ENCODE results near the gene PRKACB.

GRCh38 chr1:84250668-84251067, 106.6 kb downstream of the PRKACB start:
- no peak for TF ChIP-seq CTCF (IDR thresholded peaks at IDR 0.05; ENCODE audit: insufficient read depth, low read length, poor library complexity, severe bottlenecking)
- TF ChIP-seq EZH2phosphoT487 (conservative IDR thresholded peaks at IDR 0.05; ENCODE audit: low read length) = no peak

Data from SU-DHL-6 (cell line).